ENCODE measurements around the gene MYO6. TPM values are rescaled to one million over a fixed set of nuclear protein-coding genes. Genes with fewer than 3 reads are reported as not detected.

The MYO6 gene
- polyA plus RNA-seq, 1 donor (not counting 4 experiments of a cell fraction or from before 2014, with no cell fraction given), result 24.5 TPM

DNA sequence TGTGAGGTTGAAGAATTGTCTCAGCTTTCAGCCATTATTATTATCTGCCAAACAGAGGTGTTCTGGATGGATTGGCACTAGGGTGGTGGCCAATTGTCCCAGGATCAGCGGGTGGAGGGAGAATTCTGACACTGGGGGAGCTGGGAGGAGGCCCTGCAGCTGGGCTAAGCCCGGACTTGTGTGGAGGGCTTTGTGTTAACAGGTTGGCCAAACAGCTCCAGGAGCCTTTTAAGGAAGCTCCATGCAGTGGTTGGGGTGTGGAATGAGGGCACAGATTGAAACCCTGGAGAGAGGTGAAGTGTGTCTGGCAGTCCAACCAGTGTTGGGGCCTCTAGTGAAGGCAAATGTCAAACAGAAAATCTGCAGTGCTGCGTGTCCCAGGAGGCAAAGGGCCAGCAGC is 187.6 kb downstream of the MYO6 start:
- Histone ChIP-seq H3K4me3 (ENCODE audit: control insufficient read depth in 2 of 3, extremely low read depth in 1 of 3, insufficient read depth in 2 of 3, low read depth in 1 of 3, low read length in 3 of 3) (no peak overlapping the region), H3K4me2 (ENCODE audit: control insufficient read depth, extremely low read depth, insufficient read depth, low read depth, low read length) (no peak overlapping the region), H3K27ac (ENCODE audit: control insufficient read depth, insufficient read depth, low read length) (no peak overlapping the region), H2AFZ (ENCODE audit: control insufficient read depth, low read length) (no peak overlapping the region), H3K79me2 (ENCODE audit: control insufficient read depth, insufficient read depth, low read length) (no peaks in the 10 kb centered on the region), H3K9ac (ENCODE audit: control insufficient read depth, extremely low read depth, insufficient read depth, low read length) (no peak overlapping the region), H3K36me3 (ENCODE audit: control insufficient read depth in 2 of 2, extremely low read depth in 1 of 2, insufficient read depth in 2 of 2, low read length in 2 of 2) (no peaks in the 10 kb centered on the region), H4K20me1 (ENCODE audit: control insufficient read depth, extremely low read depth, insufficient read depth, low read length) (no peaks in the 10 kb centered on the region), H3K27me3 (ENCODE audit: control insufficient read depth, extremely low read depth, insufficient read depth, low read length) (no peaks in the 10 kb centered on the region), H3K9me3 (ENCODE audit: control insufficient read depth, low read depth, low read length) (no peaks in the 10 kb centered on the region), H3K4me1 (ENCODE audit: control insufficient read depth, extremely low read depth, insufficient read depth, low read length) (no peaks in the 10 kb centered on the region), H3K9me1 (ENCODE audit: control insufficient read depth, extremely low read depth, insufficient read depth, low read length) (no peaks in the 10 kb centered on the region)
- dilution Hi-C loops (cut with MboI; ENCODE audit: extremely low pct_ligation_motif_present, low sequenced_read_pairs), result no loop called here
- FAIRE-seq (no peak), DNase-seq (ENCODE audit: low read depth, low spot score) (no peak)
- no peak for TF ChIP-seq EZH2 (IDR thresholded peaks at IDR 0.05; ENCODE audit: low read length)
- TF ChIP-seq CTCF (optimal IDR thresholded peaks at IDR 0.05 in 1 of 3, IDR thresholded peaks at IDR 0.05 in 1 of 3, conservative IDR thresholded peaks at IDR 0.05 in 1 of 3; ENCODE audit: extremely low read depth in 1 of 3, insufficient read depth in 2 of 3, low read length in 3 of 3), result no peak

- H3K4me1 ChIP-seq (ENCODE audit: control insufficient read depth, extremely low read depth, insufficient read depth, low read length), result no peaks in the 10 kb centered on the region
- dilution Hi-C loops (cut with MboI; ENCODE audit: extremely low pct_ligation_motif_present, low sequenced_read_pairs), result no loop called here
Observed at GRCh38 chr6:75937846-75938245, 188.8 kb downstream of the MYO6 start.

More at GRCh38 chr6:75937846-75938245, 188.8 kb downstream of the MYO6 start:
- H3K9me1 ChIP-seq (ENCODE audit: control insufficient read depth, extremely low read depth, insufficient read depth, low read length), result no peaks in the 10 kb centered on the region
- no peaks in the 10 kb centered on the region for H3K9me3 ChIP-seq (ENCODE audit: control insufficient read depth, low read depth, low read length)
- DNase-seq (ENCODE audit: low read depth, low spot score) (no peak), FAIRE-seq (no peak)
- H3K4me2 ChIP-seq (ENCODE audit: control insufficient read depth, extremely low read depth, insufficient read depth, low read depth, low read length), result no peak overlapping the region
- no peaks in the 10 kb centered on the region for H3K36me3 ChIP-seq (ENCODE audit: control insufficient read depth in 2 of 2, extremely low read depth in 1 of 2, insufficient read depth in 2 of 2, low read length in 2 of 2)
- TF ChIP-seq EZH2 (IDR thresholded peaks at IDR 0.05; ENCODE audit: low read length) (no peak), CTCF (optimal IDR thresholded peaks at IDR 0.05 in 1 of 3, IDR thresholded peaks at IDR 0.05 in 1 of 3, conservative IDR thresholded peaks at IDR 0.05 in 1 of 3; ENCODE audit: extremely low read depth in 1 of 3, insufficient read depth in 2 of 3, low read length in 3 of 3) (no peak)
- H3K27me3 ChIP-seq (ENCODE audit: control insufficient read depth, extremely low read depth, insufficient read depth, low read length), result no peaks in the 10 kb centered on the region
- H4K20me1 ChIP-seq (ENCODE audit: control insufficient read depth, extremely low read depth, insufficient read depth, low read length), result no peaks in the 10 kb centered on the region
- H3K27ac ChIP-seq (ENCODE audit: control insufficient read depth, insufficient read depth, low read length), result no peak overlapping the region
- no peak overlapping the region for H2AFZ ChIP-seq (ENCODE audit: control insufficient read depth, low read length)
- H3K4me3 ChIP-seq (ENCODE audit: control insufficient read depth in 2 of 3, extremely low read depth in 1 of 3, insufficient read depth in 2 of 3, low read depth in 1 of 3, low read length in 3 of 3), result no peak overlapping the region
- H3K79me2 ChIP-seq (ENCODE audit: control insufficient read depth, insufficient read depth, low read length), result no peaks in the 10 kb centered on the region
- H3K9ac ChIP-seq (ENCODE audit: control insufficient read depth, extremely low read depth, insufficient read depth, low read length), result no peak overlapping the region
